CD4-positive, alpha-beta T cell treated with Interleukin-10 for 1 hour (primary cell): ENCODE results near the gene PTX4.
A peak's percentile ranks its signal among the peaks of the same experiment; 100 is the strongest.
"Not testable (repeated sequence)": the region's sequence is repeated elsewhere in the genome, so short reads cannot be mapped to it uniquely, and the experiment has no call there.

Source experiments
- DNase-seq: peaks from one replicate; pipeline ENCODE4 v3.0.0-alpha.2; 2020

The PTX4 gene

DNA sequence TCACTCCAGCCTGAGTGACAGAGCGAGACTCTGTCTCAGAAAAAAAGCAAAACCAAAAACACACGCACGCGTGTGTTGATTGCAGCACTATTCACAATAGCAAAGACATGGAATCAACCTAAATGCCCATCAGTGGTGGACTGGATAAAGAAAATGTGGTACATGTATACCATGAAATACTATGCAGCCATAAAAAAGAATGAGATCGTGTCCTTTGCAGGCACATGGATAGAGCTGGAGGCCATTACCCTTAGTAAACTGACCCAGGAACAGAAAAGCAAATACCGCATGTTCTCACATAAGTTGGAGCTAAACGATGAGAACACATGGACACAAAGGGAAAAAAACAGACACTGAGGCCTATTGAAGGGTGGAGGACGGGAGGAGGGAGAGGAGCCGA is 9.8 kb downstream of the PTX4 start:
- not testable (repeated sequence) for DNase-seq

DNA sequence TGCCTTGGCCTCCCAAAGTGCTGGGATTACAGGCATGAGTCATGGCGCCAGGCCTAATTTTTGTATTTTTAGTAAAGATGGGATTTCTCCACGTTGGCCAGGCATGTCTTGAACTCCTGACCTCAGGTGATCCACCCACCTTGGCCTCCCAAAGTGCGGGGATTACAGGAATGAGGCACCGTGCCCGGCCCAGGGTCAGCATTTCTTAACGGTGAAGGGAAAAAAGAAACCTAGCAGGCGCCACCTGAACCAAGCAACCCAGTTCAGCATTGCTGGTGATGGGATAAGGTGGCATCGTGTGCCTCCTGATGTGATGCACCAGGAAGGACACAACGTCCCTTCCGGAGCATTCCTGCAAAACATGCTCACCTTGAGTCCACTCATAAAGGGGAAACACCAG is 11.7 kb downstream of the PTX4 start:
- no peak for DNase-seq

DNA sequence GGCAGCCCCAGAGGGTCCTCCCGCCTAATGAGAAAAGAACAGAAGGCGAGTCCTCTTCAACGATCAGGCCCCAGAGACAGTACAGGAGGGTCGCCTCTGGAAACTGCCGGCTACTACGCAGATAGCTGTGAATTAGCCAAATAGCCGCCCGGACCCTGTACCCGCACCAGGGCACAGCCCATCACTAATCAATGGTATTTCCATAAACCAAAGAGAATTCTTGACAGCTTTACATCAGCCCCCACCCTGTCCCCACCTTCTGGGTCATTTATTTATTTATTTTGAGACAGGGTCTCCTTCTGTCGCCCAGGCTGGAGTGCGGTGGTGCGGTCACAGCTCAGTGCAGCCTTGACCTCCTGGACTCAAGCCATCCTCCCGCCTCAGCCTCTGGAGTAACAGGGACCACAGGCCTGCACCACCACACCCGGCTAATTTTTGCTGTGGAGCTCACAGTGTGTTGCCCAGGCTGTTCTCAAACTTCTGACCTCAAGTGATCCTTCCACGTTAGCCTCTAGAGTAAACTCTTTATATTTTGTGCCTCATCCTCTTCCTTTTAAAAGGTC is 13.1 kb downstream of the PTX4 start:
- DNase-seq: no peak

DNA sequence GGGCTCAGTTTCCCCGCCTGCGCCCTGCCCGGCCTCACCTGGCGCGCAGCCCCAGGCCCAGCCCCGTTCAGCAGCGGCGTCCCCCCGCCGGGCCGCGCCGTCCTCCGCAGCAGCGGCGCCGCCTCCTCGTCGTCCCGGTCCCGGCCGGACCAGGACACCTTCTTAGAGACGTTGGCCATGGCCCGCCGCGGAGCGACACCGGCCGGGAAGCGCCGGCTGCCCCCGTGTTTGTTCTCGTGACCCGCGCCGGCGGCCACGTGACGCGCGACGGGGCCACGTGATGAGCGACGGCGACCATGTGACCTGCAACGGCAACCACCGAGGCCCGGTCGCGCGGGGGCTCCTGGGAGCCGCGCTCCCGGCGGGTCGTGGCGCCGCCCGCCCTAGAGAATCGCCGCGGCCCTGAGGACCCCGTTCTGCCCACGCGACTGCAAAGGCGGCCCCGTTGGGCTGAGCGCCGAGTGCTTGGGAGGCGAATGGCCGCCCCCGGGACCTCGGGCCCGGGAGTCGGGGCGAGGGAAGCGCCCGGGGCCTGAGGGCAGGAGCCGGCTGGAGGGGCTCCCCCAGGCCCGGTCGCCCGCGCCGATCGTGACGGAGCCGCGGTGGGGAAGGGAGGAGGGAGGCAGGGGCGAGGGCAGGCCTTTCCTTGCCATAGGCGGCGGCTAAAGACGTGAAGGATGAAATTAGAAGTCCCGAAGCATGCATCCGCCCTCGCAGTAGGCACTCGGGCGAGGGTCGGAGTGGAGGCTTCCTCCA is 13.8 kb downstream of the PTX4 start, which contains the start of gene CLCN7:
CLCN7 (minus strand) TSS at position 233 of the 756 bp plus-strand sequence; CDS start at position 179, 54 bp downstream.
- peak; percentile 87 for DNase-seq

DNA sequence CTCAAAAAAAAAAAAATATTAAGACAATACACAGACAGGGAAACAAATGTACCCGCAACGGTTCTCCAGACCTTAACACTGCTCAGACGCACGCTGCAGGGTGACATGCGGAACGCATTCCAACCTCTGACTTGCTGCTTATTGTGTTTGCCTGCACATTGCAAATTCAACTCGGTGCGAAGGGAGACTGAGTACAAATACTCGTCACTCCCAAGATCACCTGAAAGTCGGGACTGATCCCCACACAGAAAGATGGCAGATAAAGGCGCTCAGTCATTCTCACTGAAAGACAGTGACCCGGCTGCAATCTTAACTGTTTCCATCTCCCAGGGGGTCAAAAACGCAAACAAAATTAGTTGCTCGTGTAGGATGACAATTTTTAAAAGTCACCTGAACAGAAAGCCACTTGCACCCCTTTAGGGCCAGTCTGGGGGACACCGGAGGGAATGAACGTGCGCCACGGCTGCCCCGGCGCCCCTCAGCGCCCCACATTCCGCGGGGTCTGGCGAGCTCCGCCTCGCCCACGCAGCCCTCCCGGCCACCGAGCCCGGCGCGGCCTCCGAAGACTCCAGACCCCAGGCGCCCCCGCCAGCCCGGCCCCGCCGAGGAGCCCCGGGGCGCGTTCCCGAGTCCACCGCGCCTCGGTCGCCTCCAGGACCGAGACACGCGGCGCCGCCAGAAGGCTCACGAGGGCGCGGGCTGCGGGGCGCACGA is 14.5 kb downstream of the PTX4 start:
- no peak for DNase-seq

DNA sequence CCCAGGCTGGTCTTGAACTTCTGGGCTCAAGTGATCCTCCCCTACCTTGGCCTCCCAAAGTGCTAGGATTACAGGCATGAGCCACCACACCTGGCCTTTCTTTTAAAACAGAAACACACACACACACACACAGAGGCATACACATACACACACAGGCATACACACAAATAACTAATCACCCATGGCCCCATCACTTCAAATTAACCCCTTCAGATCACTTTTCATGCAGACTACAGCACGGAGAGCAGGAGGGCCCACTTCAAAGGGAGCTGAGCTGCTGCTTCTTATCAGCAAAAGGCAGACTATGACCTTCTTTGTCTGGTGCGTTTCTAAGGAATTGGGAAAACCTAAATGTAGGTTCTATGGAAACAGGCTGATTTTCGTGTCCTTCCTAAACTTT is 15.8 kb downstream of the PTX4 start:
- no peak for DNase-seq

DNA sequence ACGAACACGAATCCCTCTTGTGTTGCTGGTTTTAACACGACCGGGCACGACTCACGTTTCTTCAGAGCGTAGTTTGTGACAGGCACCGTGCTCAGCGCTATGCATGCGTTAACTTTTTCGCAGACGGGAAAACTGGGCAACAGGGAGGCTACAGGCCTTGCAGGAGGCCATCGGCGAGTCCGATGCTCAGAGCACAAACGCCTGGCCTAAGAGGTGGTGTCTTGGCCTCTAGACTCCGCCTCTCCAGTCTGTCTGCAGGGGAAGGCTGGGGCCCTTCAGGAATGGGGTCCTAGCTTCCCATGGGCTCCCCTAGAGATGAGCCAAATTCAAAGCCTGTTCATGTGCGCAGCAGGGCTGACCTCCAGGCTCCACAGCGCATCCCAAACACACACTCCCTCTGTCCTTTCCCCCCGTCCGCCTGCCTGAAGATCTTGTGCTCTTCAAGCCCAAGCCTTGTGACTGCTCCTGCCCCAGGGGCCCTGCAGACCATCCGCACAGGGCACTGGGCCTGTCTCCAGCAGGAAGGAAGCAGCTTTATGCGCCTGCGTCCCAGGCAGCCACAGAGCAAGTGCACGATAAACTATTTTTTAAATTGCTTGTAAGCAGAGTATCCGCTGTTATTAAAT is 17.1 kb downstream of the PTX4 start:
- no peak for DNase-seq

DNA sequence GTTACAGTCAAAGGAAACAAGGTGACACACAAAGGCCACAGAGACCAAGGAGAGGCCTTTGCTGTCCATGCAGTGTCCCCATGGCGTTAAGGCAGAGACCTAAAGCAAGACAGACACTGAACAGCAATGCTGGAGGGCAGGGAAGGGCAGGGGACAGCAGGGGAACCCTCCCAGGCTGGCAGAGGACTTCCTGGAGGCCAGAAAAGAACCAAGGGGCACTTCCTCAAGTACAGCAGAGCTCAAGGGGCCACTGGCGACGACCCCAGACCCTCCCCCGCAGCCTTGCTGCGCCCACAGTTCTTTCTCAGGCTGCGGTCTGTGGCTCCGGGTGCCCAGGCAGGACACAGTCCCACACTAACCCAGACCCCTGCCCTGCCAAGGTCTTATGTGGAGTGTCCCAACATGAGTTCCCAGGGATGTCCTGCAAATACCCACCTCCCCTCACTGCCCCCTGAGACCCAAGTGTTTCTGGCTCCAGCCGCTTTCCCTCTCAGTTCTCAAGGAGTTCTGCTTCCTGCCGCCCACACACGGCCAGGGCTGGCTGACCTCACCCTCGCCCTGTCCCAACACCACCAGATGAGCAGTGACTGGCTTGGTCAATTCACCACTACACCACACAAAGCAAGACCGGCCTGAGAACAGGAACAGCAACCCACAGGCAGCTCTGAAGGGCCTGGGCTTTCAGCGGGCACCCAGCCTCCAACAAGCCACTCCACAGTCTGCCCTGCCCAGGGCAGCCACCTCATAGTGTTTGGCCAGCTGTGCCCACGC is 18.1 kb downstream of the PTX4 start:
- DNase-seq: no peak

DNA sequence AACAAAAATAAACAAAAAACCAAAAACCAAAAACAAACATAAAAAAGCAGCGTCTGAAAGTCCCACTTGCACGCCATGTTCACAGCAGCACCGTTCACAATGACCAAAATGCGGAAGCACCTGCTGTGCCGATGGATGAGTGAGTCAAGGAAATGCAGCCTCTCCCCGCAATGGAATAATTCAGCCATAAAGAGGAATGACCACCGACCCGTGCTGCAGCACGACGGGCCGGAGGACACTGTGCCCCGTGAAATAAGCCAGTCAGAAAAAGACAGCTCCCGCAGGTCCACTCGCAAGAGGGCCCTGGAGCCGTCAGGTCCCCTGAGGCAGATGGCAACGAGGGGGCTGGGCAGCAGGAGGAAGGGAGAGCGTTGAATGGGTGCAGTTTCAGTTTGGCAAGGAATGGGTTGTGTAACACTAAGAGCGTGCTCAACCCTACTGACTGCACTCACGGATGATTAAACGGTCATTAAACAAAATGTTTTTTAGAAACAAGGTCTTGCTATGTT is 19.0 kb downstream of the PTX4 start:
- no peak for DNase-seq

DNA sequence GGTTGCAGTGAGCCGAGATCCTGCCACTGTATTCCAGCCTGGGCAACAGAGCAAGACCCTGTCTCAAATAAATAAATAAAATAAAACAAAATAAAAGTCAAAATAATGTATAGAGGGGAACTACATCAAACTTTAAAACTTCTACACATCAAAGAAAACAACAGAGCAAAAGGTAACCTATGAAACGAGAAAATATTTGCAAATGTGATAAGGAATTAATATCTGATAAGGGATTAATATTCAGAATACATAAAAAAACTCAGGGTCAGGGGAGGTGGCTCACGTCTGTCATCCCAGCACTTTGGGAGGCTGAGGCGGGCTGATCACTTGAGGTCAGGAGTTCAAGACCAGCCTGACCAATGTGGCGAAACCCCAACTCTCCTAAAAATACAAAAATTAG is 19.6 kb downstream of the PTX4 start:
- DNase-seq: not testable (repeated sequence)

DNA sequence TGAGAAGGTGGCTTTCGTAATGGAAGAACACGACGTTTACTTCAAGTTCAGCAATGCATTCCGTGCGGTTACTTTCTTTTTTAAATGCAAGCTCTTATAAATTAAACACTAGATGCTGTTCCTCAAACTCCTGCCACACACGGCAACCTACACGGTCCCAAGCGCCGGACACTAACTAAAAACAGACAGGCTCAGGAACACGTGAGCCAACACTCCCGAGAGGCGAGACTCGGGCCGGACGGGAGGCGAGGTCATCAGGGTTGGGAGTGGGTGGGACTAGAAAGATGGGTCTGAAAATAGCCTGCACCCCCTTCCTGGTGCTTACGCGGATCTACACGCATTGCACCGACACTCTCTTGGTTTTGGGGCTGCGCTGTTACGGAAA is 20.3 kb downstream of the PTX4 start:
- no peak for DNase-seq

DNA sequence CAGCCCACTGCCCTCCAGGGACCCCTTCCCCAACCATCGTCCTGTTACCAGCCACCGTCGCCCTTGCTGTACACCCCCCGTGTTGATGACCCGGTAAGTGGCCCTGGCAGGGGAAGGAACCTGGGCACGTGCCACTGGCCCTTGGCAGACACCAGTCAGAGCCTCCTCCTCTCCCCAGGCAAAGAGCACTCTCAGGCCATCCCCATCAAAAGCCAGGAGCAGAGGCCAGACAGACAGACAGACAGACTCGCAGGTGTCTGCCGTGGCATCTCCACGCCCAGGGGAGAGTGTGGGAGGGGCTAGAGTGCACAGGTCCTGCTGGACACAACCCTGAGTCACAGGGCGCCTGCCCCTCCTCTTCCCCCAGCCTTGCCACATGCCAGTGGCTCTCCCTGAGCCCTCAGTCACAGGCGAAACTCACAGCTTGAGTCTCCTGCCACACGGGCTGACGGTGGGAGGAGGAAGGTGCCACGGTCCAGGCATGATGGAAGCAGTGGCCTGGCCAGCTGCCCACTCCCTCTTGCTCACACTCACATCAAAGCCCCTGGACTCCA is 21.7 kb downstream of the PTX4 start:
- no peak for DNase-seq

DNA sequence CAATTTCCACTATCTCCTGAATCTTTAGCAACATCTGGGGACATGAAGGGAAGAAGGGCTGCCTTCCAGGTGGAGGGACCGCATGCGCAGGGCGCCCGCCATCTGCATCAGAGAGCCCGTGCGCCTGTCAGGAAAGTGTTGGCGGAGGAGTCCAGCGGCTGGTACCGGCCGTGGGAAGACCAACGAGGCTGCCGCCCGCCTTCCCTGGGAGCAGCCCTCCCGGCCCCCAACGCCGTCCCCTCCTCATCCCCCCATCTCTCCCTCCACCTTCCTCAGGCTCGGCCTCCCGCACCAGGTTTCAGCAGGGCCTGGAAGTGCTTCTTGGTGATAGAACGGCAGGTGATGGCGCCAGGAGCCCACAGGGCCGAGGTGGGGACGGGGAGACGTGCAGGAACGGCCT is 22.7 kb downstream of the PTX4 start:
- no peak for DNase-seq

DNA sequence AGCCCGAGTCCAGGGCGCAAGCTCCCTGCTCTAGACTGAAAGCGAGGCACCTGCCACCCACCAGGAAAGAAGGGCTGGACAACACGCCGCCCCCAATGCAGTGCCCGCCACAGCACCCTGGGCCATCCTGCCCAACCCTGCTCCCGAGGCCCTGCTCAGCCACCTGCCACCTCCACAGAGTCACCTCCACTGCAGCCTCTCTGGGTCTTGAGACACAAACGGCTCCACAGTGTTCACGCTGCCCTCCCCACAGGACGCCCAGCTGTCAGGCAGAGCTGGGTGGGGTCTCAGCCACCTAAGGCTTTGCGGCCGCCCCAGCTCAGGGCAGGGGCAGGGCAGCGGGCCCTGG is 23.2 kb downstream of the PTX4 start:
- DNase-seq: no peak

DNA sequence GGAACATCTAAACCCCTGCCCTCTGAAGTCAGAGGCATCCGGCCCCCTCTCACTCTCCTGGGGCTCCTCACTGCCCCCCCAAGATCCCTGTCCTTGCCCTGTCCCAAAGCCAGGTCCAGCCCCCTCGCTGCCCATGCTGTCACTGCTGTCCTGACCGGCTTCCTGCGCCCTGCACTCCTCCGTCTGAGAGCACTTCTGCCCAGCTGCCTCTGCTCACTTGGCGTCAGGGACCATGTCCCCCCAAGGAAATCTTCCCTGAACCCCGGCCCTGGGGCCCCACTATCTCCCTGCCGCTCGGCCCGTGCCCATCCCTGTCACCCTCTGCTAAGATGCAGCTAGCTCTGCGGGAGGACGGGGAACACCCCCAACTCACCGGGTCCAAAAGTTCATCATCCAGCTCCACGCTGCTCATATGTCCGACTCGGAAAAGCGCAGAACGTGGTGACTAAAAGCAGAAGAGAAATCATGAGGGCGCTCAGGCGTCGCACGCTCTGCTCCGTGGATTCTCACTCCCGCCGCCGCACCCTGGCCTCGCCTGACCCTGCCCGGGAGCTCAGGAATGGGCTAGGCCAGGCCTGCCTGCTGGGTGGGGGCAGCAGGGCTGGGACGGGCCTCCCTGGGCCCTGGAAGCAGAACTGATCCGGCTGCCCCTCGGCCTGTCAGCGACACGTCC is 23.7 kb downstream of the PTX4 start:
- no peak for DNase-seq

DNA sequence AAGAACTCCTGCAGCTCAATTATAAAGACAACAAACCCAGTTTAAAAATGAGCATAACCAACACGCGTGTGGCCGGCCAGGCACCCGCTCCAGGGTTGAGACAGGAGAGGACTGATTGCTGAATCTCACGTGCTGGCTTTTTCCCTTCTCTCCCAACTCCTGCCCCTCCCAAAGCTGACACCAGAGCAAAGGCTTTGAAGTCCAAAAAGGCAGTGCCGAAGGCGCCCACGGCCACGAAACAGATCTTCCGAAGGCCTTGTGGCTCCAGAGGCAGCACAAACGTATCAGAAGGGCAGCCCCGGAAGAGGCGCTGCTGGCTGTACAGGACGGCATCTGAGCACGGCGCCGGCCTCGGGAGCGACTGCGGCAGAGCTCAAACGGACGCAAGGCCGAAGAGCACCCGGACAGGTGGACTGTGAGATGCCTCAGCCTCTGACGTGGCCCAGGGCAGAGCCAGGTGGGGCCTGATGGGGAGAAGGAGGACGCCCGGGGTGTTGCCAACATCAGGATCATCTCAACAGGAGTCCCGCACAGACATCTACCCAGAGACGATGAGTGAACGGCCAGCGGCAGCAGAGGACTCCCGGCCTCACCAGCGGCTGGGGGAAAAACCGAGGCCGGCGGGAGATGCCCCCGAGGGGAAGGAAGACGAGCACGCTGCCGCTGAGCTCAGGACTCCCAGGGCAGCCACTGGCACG is 24.4 kb downstream of the PTX4 start:
- DNase-seq: no peak

DNA sequence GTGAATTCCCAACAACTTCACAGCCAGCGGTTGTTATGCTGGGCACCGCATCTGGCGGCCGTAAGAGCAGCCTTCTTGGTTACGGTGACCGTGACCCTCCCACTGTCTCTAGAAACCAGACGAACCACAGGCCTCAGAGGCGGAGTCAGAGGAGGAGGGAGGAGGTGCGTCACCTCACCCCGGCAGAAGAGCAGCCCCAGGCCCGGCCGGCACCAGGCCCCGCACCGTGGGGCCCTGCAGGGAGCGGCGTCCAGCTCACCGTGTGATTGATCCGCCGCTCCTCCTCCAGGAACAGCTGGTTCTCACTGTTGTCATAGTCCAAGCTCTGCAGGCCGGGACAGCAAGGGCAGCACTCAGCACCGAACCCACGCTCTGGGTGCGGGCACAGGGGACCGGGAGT is 27.6 kb downstream of the PTX4 start:
- no peak for DNase-seq

DNA sequence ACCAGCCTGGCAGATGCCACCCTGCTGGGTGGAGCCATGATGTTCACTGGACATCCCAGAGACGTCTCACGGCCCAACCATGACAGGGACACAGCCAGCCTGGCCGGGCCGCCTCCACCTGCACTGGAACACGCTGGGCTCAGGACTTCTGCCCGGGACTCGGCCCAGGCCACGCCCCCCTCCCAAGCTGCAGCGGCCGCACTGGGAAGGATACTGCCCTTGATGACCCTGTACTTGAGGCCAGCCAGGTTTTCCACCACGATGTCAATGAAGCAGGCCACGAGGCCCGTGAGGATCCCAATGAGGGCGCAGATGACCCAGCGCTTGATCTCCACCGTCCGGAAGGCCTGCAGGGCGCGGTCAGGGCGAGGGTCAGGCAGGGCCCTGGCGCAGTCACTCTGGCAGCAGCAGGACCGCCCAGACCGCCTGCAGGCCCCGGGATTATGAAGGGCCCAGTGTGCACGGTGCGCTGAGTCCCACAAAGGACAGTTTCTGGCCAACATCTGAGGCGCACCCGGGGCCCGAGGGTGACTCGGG is 28.1 kb downstream of the PTX4 start:
- no peak for DNase-seq

DNA sequence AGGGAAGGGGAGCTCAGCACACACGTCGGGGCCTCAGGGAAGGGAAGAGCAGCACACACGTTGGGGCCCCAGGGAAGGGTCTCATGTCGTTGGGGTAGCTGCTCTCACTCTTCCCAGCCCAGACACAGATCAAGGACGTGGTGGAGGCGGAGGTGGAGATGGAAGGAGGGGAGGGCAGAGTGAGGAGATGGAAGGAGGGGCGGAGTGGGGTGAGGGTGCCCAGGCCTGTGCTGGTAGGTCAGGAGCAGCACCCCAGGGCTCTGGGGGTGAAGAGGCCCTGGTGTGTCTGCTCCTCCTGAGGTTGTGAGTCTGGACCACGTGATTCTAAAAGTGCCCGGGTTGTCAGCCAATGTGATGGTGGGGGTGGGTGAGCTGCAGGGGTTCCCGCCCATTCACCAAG is 28.8 kb downstream of the PTX4 start:
- DNase-seq: no peak

DNA sequence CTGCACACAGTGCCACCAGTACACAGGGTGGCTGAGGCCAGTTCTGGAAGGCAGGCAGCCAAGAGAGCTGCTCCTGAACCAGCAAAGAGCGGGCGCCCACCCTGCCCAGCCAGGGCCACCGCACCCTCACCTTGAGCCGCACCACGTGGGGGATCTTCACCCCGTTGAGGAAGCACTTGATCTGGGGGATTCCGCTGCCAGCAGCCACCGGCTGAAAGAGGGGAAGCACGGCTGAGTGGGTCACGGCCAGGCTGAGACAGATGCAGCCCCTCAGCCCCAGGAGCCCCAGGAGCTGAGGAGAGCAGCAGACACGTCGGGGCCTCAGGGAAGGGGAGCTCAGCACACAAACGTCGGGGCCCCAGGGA is 29.8 kb downstream of the PTX4 start:
- no peak for DNase-seq

DNA sequence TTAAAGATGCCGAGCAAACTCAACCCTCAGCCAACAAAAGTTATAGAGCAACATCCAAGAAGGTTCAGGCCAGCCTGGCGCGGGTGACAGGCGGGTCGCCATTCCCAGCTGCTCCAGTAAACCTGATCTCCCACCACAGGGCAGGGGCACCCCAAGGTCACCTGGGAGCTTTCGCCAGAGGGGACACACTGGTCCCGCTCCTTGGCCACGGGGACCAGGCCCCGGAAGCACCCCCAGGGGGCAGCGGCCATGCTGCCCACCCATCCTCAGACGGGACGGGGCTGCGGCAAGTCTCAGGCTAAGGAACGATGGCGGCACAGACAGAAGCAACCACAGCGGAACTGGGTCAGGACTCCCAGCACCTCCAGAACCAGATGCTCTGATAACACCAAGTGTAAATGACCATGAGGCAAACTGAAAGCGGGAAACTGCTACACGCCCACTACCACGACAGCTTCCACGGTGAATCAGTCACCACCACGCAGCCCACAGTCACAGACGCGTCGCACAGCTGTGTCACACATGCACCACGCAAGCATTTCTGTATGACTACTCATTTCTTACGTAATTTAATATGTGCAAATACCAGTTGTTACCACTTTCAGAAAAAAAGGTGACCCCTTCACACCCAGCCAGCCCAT is 30.3 kb downstream of the PTX4 start:
- no peak for DNase-seq
